ENCODE measurements around the gene ADGRG1. TPM values are rescaled to one million over a fixed set of nuclear protein-coding genes. Genes with fewer than 3 reads are reported as not detected.

Gene ADGRG1
- total RNA-seq, 1 donor from 2014 or later, result 97.7 TPM

DNA sequence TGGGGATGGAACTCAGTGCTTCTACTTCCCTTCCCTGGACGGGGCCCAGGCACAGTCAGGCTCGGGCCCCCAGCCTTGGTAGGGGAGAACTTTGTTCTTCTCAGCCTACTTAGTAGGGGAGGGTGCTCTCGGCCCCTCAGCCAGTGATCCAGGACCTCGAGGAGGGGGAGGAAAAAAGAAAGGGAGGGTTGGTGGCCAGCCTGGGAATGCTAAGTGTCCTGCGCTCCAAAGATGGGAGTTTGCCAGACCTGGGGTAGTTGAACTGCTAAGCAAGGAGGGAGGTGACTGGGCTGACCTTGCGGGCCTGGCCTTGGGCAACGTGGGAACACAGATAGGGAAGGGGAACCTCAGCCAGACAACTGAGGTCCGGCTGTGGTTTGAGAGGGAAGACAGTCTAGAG is 12.2 kb downstream of the ADGRG1 start:
- H3K36me3 ChIP-seq, result no peaks in the 10 kb centered on the region
- no peaks in the 10 kb centered on the region for H3K27me3 ChIP-seq
- peaks cover 53% of the 10 kb centered on the region for H3K4me1 ChIP-seq
- H3K9me3 ChIP-seq, result no peaks in the 10 kb centered on the region
- no peak for TF ChIP-seq CTCF (IDR thresholded peaks at IDR 0.05)
- no peak for TF ChIP-seq POLR2A (IDR thresholded peaks at IDR 0.05)
- no peak for TF ChIP-seq POLR2AphosphoS5 (IDR thresholded peaks at IDR 0.05; ENCODE audit: insufficient read depth in 1 of 2, low read depth in 1 of 2)
- H3K27ac ChIP-seq, result no peak overlapping the region
- no peak overlapping the region for H3K4me3 ChIP-seq
- intact Hi-C loops (cut with DNase I), result no loop called here
- no peak for DNase-seq (ENCODE audit: extremely low spot score in 2 of 2)

DNA sequence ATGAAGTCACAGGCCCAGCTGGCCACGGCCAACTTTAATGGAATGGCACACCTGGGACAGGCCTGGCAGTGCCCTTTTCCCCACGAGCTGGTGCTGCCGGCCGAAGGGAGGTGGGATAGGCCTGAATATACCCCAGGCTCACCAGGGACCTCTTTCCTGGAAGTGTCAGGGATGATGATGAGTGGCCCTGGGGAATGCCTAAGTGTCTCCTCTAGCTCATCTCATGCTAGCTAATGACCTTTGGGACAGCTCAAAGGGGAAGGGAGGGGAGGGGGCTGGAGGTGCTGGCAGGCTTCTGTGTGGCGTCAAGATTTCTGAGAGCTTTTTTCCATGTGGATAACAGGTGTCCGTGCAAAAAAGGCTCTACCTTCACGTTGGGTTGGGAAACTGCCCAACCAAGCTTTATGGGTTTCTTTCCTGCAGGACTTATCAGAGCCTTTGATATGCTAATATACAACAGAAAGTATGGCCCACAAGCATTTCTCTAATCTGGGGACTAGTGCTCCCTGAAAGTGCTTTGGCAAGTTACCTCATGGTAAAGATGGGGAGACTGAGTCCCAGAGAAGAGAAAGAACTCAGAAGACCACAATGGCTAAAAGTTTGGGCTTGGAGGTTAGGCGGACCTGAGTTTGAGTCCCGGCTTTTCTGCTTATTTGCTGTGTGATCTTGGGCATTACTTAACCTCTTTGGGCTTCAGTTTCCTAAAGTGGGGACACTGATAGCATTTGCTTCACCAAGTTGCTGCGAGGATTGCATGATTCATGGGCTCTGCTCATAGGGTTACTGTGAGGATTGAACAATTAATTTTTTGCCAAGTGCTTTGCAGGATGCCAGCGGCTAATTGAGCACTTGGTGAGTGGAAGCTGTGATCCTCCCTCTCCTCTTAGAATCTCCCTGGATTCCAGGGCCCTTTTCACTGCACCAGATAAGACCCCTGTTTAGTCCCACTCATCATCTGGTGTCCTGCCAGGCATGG is 14.0 kb downstream of the ADGRG1 start:
- no peak overlapping the region for H3K27ac ChIP-seq
- H3K4me1 ChIP-seq, result peaks cover 52% of the 10 kb centered on the region
- no peaks in the 10 kb centered on the region for H3K36me3 ChIP-seq
- TF ChIP-seq POLR2A (IDR thresholded peaks at IDR 0.05) (no peak), POLR2AphosphoS5 (IDR thresholded peaks at IDR 0.05; ENCODE audit: insufficient read depth in 1 of 2, low read depth in 1 of 2) (no peak), CTCF (IDR thresholded peaks at IDR 0.05) (no peak)
- no peak for DNase-seq (ENCODE audit: extremely low spot score in 2 of 2)
- intact Hi-C loops (cut with DNase I), result no loop called here
- H3K9me3 ChIP-seq, result no peaks in the 10 kb centered on the region
- H3K27me3 ChIP-seq, result no peaks in the 10 kb centered on the region
- no peak overlapping the region for H3K4me3 ChIP-seq

DNA sequence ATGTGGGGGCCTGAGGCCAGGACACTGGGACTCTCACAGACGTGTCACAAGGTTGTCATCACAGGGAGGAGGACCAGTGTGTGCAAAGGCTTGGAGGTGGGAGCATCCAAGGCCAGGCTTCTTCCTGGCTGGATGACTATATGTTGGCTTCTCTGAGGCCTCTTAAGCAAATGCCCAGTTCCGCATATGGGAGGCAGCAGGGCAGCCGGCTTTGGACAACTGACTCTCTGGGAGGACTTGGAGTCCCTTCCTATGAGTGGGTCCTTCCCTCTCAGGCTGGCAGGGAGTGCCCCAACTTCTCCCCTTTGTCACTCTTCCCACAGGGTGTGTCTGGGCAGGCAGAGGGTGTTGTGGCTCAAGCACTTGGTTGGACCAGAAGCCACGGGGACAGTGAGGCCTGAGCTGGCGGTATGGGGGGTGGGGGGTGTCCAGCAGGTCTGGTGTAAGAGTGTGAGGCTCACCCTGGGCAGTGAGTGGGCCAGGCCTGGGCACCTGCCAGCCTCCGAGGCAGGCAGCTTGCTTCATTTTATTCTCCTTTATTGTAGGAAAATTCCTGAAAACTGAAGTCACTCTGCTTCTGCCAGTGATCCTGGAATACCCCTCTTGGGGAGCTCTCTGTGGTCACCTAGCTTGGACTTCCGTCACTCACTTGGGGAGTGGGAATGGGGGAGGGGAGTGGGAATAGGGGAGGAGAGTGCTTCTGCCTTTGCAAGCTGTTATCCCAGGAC is 14.9 kb downstream of the ADGRG1 start:
- no peak for DNase-seq (ENCODE audit: extremely low spot score in 2 of 2)

DNA sequence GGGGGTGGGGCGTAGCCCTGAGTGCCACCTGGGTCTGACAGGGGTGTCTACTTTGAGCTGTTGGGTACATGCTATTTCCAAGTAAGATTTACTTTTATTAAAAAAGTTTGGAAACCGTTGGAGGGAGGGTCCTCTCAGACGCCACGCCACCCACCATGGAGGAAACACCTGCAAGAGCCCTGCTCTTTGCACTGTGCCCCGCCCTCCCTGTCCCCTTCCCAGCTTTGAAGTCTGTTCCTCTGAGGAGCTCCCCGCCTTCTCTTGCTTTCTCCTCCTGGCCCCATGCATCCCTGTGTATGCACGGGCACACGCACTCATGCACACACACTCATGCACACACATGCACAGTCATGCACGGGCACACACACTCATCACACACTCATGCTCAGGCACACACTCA is 15.5 kb downstream of the ADGRG1 start:
- no peak overlapping the region for H3K27ac ChIP-seq
- H3K9me3 ChIP-seq, result no peaks in the 10 kb centered on the region
- peaks cover 49% of the 10 kb centered on the region for H3K4me1 ChIP-seq
- intact Hi-C loops (cut with DNase I), result no loop called here
- no peaks in the 10 kb centered on the region for H3K36me3 ChIP-seq
- H3K27me3 ChIP-seq, result no peaks in the 10 kb centered on the region
- DNase-seq (ENCODE audit: extremely low spot score in 2 of 2), result no peak
- no peak overlapping the region for H3K4me3 ChIP-seq
- no peak for TF ChIP-seq POLR2A (IDR thresholded peaks at IDR 0.05)
- TF ChIP-seq CTCF (IDR thresholded peaks at IDR 0.05), result no peak
- no peak for TF ChIP-seq POLR2AphosphoS5 (IDR thresholded peaks at IDR 0.05; ENCODE audit: insufficient read depth in 1 of 2, low read depth in 1 of 2)

More for the DNA sequence above, 14.9 kb downstream of the ADGRG1 start:
- Histone ChIP-seq H3K27ac (no peak overlapping the region), H3K27me3 (no peaks in the 10 kb centered on the region), H3K4me1 (peaks cover 50% of the 10 kb centered on the region), H3K9me3 (no peaks in the 10 kb centered on the region), H3K4me3 (no peak overlapping the region), H3K36me3 (no peaks in the 10 kb centered on the region)
- TF ChIP-seq POLR2A (IDR thresholded peaks at IDR 0.05) (no peak), POLR2AphosphoS5 (IDR thresholded peaks at IDR 0.05; ENCODE audit: insufficient read depth in 1 of 2, low read depth in 1 of 2) (no peak), CTCF (IDR thresholded peaks at IDR 0.05) (no peak)
- intact Hi-C loops (cut with DNase I), result no loop called here

All from vagina (tissue), 2 donors.